Stimulated activated CD4-positive, alpha-beta T cell treated with anti-CD3 and anti-CD28 coated beads, Interleukin-2, amount 100 ng/mL, for 24 hours (primary cell): Measurements from ENCODE around the gene AP3S2.

Experiments
- DNase-seq, 2 donors: peaks; one replicate each; pipeline ENCODE4 v3.0.0-alpha.2; 2020

Gene AP3S2

GRCh38 chr15:89812847-89813320 lies 80.9 kb downstream of the AP3S2 start:
- DNase-seq, result no peak

GRCh38 chr15:89812011-89812846 lies 81.6 kb downstream of the AP3S2 start:
- no peak for DNase-seq

- no peak for DNase-seq
These were observed 83.0 kb downstream of the AP3S2 start for GRCh38 chr15:89810837-89811236.

GRCh38 chr15:89809787-89810148 lies 84.0 kb downstream of the AP3S2 start:
- no peak for DNase-seq

GRCh38 chr15:89809093-89809786 lies 84.6 kb downstream of the AP3S2 start:
- no peak for DNase-seq

- DNase-seq, result no peak
These were observed 85.5 kb downstream of the AP3S2 start for GRCh38 chr15:89808160-89808870.

GRCh38 chr15:89807689-89808088 lies 86.1 kb downstream of the AP3S2 start:
- DNase-seq, result no peak

- no peak for DNase-seq
These were observed 86.9 kb downstream of the AP3S2 start for GRCh38 chr15:89806559-89807550.

- no peak for DNase-seq
These were observed 87.6 kb downstream of the AP3S2 start for GRCh38 chr15:89806210-89806558.

- DNase-seq, result no peak
These were observed 88.3 kb downstream of the AP3S2 start for GRCh38 chr15:89805241-89806209.

- no peak for DNase-seq
These were observed 89.6 kb downstream of the AP3S2 start for GRCh38 chr15:89803941-89804800.

GRCh38 chr15:89802986-89803824 lies 90.6 kb downstream of the AP3S2 start:
- no peak for DNase-seq

GRCh38 chr15:89802231-89802928 lies 91.4 kb downstream of the AP3S2 start:
- DNase-seq, result no peak

GRCh38 chr15:89801471-89802195 lies 92.2 kb downstream of the AP3S2 start:
- DNase-seq, result no peak

GRCh38 chr15:89799918-89800498 lies 93.8 kb downstream of the AP3S2 start:
- DNase-seq, result no peak

- DNase-seq, result no peak
These were observed 94.5 kb downstream of the AP3S2 start for GRCh38 chr15:89799011-89799911.
